GM11168 (cell line): Measurements from ENCODE around the gene GJA5.

Experiments
- in situ Hi-C: fragments of 300-500 bp; cut with MboI; formaldehyde crosslinking; loops from one replicate; pipeline ENCODE4 v1.12.0; 2022; ENCODE audit warnings: low sequenced_read_pairs; ENCODE audit not compliant: unreplicated experiment

GJA5 gene

DNA sequence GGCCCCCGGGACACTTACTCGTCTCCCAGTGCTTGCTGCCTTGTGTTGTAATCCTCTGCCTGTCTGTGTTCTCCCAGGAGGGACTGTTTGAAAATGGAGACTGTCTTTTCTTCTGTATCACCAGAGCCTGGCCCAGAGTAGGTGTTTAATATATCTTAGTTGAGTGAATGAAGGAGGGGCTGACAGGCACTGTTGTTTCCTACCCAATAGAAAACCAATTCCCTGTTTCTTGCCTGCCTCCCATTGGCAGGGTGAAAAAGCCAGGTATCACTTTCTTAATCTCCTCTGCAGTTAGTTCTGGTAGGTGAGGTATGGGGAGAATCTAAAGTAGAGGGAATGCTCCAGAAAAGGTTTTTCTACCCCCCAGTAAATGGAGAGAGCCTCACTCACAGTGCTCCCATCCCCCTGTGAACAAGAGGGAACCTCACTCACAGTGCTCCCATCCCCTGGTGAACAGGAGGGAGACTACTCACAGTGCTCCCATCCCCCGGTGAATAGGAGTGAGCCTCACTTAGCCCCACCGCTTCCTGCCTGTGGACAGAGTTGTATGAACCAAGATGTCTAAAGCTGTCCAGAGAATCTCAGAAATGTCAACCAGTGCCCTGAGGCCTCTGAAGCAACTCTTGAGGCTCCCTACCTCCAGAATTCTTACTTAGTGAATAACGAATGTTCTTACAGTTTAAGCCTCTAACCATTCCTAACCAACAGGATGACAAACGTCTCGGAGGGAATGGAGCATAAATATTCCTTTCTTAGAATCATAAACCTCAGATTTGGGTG, at the start of gene GJA5:
GJA5 (minus strand) TSS at position 122 of the 780 bp plus-strand sequence. CDS start 1,364 bp downstream, outside the sequence.
- in situ Hi-C loops: no loop called here

DNA sequence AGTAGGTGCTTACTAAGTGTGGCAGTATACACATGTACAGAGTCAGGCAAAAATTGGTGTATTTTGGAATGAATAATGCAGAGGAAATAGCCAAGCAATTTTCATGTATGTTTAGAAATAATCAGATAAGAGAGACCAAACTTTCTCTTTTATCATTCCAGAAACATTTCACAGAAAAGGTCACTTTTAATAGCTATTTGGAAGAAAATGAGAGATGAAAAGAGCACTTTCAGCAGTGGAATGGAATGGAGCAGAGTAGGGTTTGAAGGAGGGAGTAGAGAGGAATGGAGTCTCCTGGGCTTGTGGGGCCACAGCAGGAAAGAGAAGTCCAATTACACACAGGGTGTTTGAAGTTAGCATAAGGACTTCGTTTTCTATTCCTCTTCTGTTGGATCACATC, 48.8 kb upstream of the GJA5 start:
- in situ Hi-C loops: no loop called here

DNA sequence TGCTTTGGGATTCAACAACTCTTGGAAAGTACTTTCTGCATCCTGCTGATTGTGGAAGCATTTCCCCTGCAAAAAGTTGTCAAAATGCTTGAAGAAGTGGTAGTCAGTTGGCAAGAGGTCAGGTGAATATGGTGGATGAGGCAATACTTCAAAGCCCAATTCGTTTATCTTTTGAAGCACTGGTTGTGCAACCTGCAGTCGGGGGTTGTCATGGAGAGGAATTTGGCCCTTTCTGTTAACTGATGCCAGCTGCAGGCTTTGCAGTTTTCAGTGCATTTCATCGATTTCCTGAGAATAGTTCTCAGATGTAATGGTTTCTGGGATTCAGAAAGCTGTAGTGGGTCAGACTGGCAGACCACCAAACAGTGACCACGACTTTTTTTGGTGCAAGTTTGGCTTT, 47.6 kb upstream of the GJA5 start:
- in situ Hi-C loops: no loop called here

DNA sequence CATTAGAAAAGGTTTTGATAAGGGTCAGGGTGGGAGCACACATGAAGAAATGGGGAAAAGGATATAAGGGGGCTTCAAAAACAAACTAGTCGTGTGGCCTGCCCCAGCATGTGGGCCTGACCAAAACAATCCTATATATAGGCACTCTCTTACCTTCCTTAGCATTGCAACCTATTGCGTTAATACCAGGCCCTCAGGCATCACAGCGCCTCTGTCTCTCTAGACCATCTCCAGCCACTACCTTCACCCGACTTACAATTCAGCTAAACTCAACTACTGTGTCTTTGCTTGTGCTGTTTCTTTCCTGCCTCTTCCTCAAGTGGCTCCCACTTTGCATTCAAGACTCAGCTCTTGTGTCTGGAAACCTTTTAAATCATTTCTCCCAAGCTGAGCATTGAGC, 47.0 kb upstream of the GJA5 start:
- in situ Hi-C loops: no loop called here

DNA sequence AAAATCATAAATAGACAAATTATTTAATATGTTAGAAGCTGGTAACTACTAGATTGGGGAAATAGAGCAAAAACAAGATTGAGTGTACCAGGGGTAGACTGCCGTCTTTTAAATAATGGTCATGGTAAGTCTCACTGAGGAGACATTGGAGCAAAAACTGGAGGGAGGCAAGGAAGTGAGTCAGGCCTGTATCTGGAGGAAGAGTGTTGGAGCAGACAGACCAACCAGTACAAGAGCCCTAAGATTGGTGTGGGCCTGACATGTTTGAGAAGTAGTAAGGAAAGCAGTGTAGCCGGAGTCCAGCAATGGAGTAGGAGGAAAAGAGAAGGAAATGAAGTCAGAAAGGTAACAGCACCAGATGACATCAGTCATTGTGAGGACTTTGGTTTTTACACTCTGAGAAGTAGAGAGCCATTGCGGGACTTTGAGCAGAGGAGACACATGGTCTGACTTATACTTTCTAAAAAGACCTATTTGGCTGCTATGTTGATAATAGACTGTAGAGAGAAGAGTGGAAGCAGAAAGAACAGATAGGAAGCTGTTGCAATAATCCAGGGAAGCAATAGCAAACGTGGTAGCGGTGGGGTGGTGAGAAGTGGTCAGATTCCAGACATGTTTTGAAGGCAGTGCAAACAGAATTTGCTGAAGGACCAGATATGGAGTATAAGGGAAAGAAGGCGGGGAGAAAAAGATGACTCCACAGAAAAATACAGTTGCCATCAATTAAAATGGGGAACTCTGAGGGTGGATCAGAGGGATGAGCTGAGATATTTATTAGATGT, 44.7 kb upstream of the GJA5 start:
- in situ Hi-C loops: no loop called here

DNA sequence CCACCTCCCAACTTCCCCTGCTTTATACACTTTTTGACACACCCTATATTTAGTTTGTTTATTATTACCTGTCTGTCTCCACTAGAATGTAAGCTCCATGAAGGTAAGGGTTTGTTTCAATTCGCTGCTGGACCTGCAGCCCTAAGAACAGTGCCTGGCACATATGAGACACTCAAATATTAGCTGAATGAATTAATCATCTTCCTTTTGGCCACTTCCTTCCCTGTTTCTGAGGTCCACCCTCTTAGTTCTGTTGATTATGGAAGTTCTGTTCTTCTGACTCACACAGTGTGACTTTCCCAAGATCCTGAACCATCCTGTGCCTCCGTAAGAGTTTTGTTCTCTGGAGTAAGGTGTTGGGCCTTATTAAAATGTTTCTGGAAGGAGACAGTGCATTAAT, 40.4 kb upstream of the GJA5 start:
- in situ Hi-C loops: no loop called here

DNA sequence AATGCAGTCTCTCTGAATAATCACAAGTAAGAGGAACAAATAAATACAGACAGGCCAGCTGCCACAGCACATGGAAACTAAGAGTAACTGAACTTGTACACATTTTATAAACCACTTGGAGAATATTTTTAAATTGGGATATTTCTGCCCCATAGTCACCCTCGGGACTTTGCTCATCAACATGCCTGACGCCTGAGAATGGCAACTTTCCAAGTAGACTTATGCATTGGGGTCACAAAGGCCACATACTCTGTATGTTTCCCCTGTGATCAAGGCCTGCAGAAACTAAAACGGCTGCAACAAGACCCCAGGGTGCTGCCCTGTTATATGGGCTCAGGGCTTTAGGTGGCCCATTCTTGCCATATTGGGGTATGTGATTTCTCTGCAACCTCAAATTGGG, 38.3 kb upstream of the GJA5 start:
- in situ Hi-C loops: no loop called here

DNA sequence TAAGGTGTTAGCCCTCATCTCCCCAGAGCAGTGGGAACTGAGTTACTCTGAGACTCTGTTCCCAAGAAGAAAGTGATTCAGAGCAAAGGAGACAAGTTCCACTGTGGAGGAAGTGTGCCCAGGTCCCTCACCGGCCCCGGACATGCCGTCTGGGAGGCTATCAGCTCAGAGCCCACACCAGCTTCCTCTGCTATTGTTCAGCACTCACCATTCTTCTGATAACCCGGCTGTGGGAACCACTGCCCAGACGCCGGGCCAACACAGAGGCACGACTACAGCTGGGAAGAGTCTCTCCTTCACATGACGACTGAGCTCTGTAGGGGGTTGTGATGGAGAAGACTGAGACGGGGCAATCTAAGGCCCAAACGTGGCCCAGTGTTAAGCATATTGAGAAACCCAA, 34.2 kb upstream of the GJA5 start:
- in situ Hi-C loops: no loop called here

DNA sequence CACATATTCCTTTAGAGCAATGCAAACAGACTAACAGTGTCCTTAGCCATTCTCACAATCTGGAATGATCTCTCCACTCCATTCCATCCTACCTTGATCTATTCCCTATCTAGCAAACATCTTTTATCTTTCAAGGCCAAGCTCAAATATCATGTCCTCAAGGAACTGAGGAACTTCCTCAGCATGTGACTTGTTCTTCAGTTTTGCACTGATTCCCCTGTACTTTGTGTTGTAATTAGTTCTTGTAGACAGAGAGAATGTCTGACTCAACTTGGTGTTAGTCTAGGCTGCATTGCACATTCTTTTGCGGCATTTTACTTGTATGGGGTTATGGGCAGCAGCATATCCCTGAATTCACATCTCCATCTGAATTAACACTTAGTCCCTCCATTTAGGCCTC, 31.5 kb upstream of the GJA5 start:
- in situ Hi-C loops: no loop called here

DNA sequence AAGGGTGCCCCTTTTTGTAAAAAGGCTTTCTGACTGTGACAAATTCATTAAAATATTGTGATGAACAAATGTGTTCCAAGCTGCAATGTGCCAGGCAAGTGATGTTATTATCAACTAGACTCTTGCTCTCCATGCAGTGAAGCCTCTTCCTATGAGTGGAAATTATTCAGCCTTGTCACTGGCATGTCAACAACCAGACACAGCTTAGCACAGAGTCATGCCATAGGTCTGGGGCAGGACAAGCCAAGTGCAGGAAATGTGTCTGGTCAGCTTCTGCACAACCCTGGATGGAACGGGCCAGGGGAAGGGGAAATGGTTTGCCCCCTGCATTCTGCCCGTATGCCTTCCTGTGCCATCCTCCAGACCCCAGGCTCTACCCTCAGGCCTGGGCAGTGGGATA, 27.4 kb upstream of the GJA5 start:
- in situ Hi-C loops: no loop called here

DNA sequence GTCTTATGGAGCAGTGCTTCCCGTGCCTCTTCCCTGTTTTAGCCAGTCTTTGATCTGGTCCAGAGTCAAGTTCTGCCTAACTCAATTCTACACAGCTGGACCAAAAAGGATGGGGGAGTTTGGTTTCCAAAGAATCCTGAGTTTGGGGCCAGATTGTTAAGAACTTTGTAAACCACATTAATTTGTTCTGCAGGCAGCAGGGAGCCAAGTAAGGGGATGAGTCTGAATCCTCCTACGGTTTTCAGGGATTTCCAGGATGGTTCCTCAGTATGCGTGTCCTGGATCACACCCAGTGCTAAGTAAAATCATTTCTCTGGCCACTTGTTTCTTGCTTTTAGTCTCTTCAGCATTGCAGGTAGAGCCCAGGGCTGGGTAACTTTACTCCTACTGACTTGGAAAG, 26.1 kb upstream of the GJA5 start:
- in situ Hi-C loops: no loop called here

DNA sequence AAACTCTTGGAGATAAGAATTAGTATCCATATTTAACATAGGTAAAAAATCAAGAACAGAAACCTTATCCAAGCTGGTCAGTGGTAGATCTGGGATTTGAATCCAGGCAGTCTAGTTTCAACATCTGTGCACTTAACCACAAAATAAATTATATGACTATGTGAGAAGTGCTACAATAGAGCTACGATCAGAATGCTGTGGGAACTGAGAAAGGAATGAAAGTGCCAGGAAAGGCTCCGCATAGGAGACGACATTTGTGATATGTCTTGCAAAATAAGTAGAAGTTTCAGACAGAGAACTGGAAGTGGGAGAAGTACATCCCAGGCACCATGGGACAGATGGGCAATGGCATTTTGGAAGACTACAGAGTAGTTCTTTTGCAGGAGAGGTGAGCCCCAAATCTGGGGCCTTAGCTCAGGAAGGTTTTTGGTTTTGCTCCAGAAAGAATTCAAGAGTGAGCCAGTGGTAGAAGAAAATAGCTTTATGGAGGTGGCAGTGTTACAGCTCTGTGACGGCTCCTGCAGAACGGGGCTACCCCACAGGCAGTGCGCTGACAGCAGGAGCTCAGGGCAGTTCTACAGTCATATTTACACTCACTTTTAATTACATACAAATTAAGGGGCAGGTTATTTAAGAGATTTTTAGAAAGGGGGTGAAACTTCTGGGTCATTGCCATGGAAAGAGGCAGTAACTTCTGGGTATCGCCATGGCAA, 25.5 kb upstream of the GJA5 start:
- in situ Hi-C loops: no loop called here

DNA sequence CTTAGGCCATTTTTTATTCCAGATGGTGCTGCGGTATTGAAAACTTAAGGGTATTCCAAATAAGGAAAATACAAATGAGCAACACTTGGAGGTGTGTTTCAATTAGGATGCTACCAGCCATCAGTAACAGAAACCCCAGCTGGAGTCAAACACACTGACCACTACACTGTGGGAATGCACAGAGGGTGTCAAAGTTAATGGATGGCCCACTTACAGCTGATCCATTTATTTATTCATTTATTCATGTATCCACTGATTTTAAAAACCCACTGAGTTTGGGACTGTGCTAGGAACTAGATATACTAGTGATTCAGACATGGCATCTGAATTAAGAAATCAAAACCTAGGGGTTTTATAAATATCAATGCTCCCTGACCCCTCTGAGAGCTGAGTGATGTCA, 24.5 kb upstream of the GJA5 start:
- in situ Hi-C loops: no loop called here

DNA sequence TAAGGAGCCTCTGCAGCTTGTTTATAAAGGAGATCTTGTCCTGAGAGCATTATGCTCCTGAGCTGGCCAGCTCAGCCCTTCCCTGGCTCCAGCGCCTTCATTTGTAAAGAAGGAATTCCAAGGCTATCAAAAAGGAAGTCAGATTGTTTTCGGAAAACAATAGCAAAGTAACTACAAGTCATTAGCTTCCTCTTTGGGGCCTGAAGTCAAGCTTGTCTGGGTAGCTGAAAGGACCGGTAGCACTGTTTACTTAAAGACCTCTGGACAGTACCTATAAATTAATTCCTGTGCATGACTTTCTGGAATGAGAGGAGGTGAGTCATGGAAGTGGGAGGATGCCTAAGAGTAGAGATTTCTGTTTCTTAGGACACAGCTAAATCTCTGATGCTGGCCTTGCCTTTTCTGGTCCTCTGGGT, 20.7 kb upstream of the GJA5 start:
- in situ Hi-C loops: no loop called here

DNA sequence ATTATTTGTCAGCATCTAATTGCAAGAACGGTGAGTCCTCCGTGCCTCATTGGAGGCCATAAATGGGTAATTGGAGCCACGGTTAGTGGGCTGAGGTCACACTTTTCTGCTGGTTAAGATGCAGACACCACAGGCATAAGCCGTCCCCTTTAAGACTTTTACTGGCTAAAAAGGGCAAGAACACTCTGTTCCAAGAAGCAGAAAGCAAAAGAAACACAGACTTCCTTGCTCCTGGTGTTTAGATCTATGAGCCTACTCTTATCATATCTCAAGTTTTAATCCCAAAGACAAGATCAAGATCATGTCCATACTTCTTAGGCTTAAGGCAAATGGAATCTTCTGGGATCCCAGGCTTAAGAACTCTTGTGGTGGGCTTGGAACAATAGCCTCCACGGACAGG, 17.3 kb upstream of the GJA5 start:
- in situ Hi-C loops: no loop called here

DNA sequence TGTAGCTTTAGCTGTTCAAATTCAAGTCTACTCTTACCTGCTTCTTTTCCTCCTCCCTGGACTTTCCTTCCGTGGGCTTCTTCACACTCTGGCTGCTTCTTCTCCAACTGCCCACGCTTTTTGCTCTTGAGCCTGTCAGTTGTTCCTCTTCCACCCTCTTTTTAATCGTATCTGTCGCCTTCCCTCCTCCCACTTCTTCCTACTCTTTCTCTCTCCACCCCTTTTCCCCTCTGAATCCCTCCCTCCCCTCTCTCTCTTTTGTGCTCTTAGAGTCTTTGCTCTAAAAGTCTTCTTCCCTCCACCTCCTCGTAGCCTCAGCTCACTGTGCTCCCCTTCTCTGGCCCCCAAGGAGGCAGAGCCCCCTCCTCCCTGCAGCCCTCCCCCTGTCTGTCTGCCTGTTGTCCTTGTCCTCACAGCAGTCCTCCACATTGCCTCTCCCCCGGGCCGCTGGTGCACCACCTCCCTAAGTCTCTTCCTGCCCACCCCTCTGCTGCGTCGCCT, 12.9 kb upstream of the GJA5 start:
- in situ Hi-C loops: no loop called here

DNA sequence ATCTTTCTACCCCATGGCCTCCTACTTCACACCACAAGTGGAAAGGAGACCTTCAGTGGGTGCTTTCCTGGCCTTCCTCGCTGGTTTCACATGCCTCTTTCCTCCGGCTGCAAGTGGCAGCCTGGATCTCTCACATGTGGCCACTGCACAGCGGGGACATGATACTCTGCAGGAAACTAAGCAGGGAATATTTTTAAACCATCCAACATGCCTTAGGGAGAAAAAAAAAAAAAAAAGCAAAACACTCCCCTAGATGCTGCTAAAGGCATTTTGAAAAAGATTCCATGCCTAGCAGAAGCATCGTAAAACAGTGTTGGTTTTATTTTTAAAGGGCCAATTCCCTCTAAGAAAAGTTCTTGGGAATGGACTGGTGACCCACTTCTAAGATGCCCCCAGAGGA, 12.2 kb upstream of the GJA5 start:
- in situ Hi-C loops: no loop called here

DNA sequence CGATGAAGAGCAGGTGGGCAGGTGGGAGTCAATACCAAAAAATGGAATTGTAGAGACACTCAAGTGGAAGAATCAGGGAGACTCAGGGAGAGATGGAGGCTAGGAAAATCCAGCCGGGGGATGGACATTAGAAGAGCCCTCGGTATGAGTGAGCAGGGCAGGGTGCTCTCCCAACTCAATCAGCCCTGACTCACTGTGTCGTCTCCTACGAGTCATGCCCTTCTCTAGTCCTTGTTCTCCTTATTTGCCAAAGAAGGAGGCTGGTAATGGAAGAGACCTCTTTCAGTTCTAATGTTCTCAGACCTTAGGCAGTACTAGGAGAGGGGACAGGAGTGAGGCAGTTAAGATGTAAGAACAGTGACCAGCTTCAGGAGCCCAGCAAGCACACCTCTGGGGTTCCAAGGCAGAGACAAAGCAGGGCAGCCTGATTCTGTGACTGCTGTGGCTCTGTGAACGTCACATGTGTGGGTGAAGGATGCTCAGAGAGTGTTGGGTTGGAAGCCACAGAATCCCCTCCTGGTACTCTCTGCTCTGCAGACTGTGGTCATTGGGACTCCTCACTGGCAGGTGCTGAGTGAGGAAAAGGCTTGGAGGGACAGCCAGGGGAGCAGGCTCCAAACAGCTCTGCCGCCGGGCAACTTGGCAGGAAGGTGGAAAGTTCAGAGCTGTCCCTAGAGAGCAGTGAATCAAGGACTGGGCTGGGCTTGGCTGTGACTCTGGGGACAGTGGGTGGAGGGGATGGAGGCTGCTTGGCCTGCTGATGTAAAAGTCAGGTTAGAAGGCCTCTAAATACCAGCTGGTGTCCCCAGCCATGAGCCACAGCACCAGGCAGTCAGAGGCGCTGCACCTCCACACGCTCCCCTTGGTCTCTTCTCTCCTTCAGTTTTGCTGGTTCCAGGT, 11.1 kb upstream of the GJA5 start:
- in situ Hi-C loops: no loop called here

DNA sequence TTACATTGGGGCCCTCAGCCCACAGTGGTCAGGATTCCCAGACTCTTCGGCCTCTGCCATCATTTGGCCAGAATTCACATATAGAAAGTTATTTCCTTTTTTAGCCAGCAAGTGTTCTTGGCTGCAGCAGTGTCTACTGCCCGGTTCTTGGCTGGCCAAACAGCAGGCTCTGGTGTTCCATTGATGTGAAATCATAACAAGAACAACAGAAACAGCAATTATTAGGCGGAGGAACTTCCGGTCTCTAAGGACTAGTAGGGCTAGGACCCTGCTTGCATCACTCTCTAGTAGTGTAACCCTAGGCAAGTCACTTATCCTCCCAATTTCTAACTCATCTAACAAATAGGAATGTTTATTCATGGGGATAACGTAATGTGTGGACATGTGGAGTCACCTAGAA, 8.7 kb upstream of the GJA5 start:
- in situ Hi-C loops: no loop called here

DNA sequence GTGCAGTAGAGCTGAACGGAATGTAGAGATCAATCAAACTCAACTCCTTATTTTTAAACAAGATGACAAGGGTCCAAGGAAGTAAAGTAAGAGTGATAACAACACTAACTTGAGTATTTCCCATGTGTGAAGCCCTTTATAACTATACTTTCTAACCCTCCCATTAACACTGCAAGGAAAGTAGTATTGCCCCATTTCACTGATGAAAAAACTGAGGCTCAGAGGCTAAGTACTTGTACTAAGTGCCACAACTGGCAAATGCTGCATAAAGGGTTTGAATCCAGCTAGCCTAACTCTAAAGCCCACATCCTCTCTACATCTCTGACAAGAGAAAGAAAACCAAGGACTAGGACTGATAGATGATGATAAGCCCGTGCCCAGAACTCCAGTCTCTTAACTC, 8.2 kb upstream of the GJA5 start:
- in situ Hi-C loops: no loop called here
